ENCODE data around the gene CMTM8.

Gene CMTM8

DNA sequence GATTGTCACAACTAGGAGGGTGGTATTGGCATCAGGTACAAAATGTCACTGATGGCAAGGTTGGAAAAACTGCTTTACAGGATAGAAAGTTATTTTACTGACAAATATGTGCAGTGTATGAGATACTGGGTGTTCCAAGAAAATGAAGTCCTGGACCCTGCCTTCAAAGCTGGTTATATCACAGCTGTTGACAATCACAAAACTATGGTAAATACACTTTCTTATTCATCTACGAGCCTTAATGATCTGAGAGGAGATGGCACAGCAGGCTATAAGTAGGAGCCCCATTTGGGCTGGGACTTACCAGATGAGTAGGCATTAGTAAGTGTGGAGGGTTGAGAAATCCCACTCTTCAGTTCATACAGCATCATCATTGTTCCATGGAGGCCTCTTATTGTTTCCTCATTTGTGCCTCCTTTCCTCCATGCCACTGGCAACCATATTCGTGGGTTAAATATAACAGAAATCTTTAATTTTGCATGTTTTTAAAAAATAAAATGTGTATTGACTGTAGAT lies 66.9 kb downstream of the CMTM8 start:
- TF ChIP-seq, protein P1, sequence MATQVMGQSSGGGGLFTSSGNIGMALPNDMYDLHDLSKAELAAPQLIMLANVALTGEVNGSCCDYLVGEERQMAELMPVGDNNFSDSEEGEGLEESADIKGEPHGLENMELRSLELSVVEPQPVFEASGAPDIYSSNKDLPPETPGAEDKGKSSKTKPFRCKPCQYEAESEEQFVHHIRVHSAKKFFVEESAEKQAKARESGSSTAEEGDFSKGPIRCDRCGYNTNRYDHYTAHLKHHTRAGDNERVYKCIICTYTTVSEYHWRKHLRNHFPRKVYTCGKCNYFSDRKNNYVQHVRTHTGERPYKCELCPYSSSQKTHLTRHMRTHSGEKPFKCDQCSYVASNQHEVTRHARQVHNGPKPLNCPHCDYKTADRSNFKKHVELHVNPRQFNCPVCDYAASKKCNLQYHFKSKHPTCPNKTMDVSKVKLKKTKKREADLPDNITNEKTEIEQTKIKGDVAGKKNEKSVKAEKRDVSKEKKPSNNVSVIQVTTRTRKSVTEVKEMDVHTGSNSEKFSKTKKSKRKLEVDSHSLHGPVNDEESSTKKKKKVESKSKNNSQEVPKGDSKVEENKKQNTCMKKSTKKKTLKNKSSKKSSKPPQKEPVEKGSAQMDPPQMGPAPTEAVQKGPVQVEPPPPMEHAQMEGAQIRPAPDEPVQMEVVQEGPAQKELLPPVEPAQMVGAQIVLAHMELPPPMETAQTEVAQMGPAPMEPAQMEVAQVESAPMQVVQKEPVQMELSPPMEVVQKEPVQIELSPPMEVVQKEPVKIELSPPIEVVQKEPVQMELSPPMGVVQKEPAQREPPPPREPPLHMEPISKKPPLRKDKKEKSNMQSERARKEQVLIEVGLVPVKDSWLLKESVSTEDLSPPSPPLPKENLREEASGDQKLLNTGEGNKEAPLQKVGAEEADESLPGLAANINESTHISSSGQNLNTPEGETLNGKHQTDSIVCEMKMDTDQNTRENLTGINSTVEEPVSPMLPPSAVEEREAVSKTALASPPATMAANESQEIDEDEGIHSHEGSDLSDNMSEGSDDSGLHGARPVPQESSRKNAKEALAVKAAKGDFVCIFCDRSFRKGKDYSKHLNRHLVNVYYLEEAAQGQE (IDR thresholded peaks at IDR 0.05; ENCODE audit: insufficient read depth in 1 of 2, low read depth in 2 of 2, low read length in 2 of 2) = no peak
- TF ChIP-seq POLR2AphosphoS5 (IDR thresholded peaks at IDR 0.05; ENCODE audit: low read depth, low read length) (no peak), SIN3A (IDR thresholded peaks at IDR 0.05; ENCODE audit: borderline replicate concordance, insufficient read depth, low read length) (no peak), FOXP2 (optimal IDR thresholded peaks at IDR 0.05; ENCODE audit: borderline replicate concordance, extremely low read depth, extremely low read length, insufficient read depth) (no peak), TAF1 (IDR thresholded peaks at IDR 0.05; ENCODE audit: borderline replicate concordance, insufficient read depth, low read length) (no peak)

DNA sequence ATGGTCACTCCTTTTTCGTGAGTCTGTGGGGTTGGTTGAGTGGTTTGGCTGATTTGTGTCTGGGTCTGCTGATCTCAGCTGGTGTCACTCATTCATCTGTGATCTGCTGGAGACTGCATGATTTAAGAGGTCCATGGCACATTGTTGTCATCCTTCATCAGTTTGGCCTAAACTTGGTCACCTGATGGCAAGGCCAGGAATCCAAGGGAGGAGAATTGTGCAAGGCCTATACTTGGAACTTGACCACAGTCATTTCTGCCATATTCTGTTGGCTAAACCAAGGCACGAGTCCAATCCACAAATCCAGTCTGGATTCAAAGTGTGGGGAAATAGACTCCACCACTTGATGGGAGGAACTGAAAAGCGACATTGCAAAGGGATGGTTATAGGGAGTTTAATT lies 67.6 kb downstream of the CMTM8 start:
- TF ChIP-seq, protein P1 (IDR thresholded peaks at IDR 0.05; ENCODE audit: insufficient read depth in 1 of 2, low read depth in 2 of 2, low read length in 2 of 2) = no peak
- TF ChIP-seq TAF1 (IDR thresholded peaks at IDR 0.05; ENCODE audit: borderline replicate concordance, insufficient read depth, low read length) = no peak
- no peak for TF ChIP-seq SIN3A (IDR thresholded peaks at IDR 0.05; ENCODE audit: borderline replicate concordance, insufficient read depth, low read length)
- TF ChIP-seq POLR2AphosphoS5 (IDR thresholded peaks at IDR 0.05; ENCODE audit: low read depth, low read length) = no peak
- no peak for TF ChIP-seq FOXP2 (optimal IDR thresholded peaks at IDR 0.05; ENCODE audit: borderline replicate concordance, extremely low read depth, extremely low read length, insufficient read depth)

DNA sequence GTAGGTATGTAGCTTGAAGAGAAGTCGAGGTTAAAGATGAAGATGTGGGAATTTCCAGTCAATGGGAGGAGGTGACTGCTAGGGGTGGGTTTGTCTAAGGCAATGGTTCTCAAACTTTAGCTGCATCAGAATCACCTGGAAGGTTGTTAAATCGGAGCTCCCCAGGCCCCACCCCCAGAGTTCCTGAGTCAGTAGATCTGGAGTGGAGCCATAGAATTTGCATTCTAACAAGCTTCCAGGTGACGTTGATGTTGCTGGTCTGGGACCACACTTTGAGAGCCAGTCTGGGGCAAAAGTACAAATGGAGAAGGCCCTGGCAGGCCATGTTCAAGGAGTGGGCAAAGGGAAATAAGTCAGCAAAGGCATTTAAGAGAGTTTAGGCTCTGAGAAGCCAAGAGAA lies 69.1 kb downstream of the CMTM8 start:
- TF ChIP-seq TAF1 (IDR thresholded peaks at IDR 0.05; ENCODE audit: borderline replicate concordance, insufficient read depth, low read length) (no peak), SIN3A (IDR thresholded peaks at IDR 0.05; ENCODE audit: borderline replicate concordance, insufficient read depth, low read length) (no peak), FOXP2 (optimal IDR thresholded peaks at IDR 0.05; ENCODE audit: borderline replicate concordance, extremely low read depth, extremely low read length, insufficient read depth) (no peak)

DNA sequence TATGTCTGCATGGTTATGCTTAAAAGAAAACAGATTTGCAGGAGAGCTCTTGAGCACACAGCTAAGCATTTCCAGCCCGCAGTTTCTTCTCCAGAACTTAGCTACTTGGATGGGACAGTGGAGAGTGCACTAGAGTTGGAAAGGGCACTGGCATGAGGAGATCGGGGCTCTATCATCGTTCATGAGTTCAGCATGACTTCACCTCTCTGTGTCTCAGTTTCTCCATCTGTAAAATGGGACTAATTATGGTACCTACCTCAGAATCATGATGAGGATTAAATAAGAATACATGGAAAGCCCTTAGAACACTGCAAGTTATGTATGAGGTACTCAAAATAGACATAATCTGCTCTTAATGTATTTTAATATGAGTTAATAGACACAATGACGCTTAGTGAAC lies 69.9 kb downstream of the CMTM8 start:
- TF ChIP-seq, protein P1 (IDR thresholded peaks at IDR 0.05; ENCODE audit: insufficient read depth in 1 of 2, low read depth in 2 of 2, low read length in 2 of 2) = no peak
- TF ChIP-seq TAF1 (IDR thresholded peaks at IDR 0.05; ENCODE audit: borderline replicate concordance, insufficient read depth, low read length) (no peak), SIN3A (IDR thresholded peaks at IDR 0.05; ENCODE audit: borderline replicate concordance, insufficient read depth, low read length) (no peak), POLR2AphosphoS5 (IDR thresholded peaks at IDR 0.05; ENCODE audit: low read depth, low read length) (no peak), FOXP2 (optimal IDR thresholded peaks at IDR 0.05; ENCODE audit: borderline replicate concordance, extremely low read depth, extremely low read length, insufficient read depth) (no peak)

DNA sequence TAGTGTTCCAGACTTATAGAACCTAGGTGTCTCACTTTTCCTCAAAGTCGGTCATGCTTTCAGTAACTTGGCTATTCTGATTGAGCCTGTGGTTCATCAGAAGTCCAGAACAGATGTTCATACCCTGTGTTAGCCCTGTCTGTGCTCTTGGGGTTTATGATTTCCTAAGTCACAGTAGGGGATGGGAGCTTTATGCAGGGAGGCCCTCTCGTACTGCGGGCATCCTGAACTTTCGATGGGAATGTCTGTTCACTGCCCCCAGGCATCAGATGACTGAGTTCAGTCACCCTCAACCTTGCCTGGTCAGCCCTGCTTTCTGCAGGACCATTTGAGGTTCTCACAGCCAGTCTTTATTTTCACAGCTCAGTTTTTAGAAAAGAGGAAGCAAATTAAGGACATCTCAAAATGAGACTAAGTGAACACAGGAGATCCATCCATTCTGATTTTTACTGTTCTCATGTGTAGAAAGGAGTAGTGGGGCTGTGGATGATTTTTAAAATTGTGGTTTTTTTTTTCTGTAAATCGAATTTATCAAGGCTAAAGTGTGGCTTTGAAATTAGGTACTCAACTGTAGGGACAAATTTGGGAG lies 71.3 kb downstream of the CMTM8 start:
- TF ChIP-seq SIN3A (IDR thresholded peaks at IDR 0.05; ENCODE audit: borderline replicate concordance, insufficient read depth, low read length) = no peak
- TF ChIP-seq TAF1 (IDR thresholded peaks at IDR 0.05; ENCODE audit: borderline replicate concordance, insufficient read depth, low read length) = no peak
- no peak for TF ChIP-seq FOXP2 (optimal IDR thresholded peaks at IDR 0.05; ENCODE audit: borderline replicate concordance, extremely low read depth, extremely low read length, insufficient read depth)
- TF ChIP-seq POLR2AphosphoS5 (IDR thresholded peaks at IDR 0.05; ENCODE audit: low read depth, low read length) = no peak
- TF ChIP-seq, protein P1 (IDR thresholded peaks at IDR 0.05; ENCODE audit: insufficient read depth in 1 of 2, low read depth in 2 of 2, low read length in 2 of 2) = no peak
